Measurements from ENCODE around the gene STAT5B.
"Not testable (repeated sequence)": the region's sequence is repeated elsewhere in the genome, so short reads cannot be mapped to it uniquely, and the experiment has no call there.

Gene STAT5B

GRCh38 chr17:42312285-42313130 is 36.3 kb upstream of the STAT5B start:
- Histone ChIP-seq H3K4me1 (ENCODE audit: control insufficient read depth, insufficient read depth, low read length) (peaks cover 25% of the 10 kb centered on the region), H3K27me3 (ENCODE audit: control insufficient read depth, insufficient read depth, low read length) (no peaks in the 10 kb centered on the region), H3K9ac (ENCODE audit: low read length) (no peak overlapping the region), H3K36me3 (ENCODE audit: control insufficient read depth, insufficient read depth, low read length) (peaks cover 37% of the 10 kb centered on the region), H3K4me3 (ENCODE audit: low read length) (peak overlapping the region; percentile 42), H3K27ac (ENCODE audit: low read depth, low read length) (peak overlapping the region; percentile 97)

DNA sequence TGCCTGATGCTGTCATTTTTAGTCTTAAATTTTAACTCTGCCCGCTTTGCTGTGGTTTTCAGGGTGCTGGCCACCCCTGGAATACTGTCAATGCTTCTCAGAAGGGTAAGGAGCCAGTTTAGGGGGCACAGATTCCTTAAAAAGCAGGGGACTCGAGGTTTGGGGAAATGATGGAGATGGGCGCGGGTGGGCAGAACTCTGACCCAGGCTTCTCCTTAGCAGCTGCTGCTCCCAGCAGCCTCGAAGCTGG is 35.8 kb upstream of the STAT5B start:
- H3K36me3 ChIP-seq (ENCODE audit: control insufficient read depth, insufficient read depth, low read length), result peaks cover 35% of the 10 kb centered on the region
- H3K4me3 ChIP-seq (ENCODE audit: low read length), result peak overlapping the region; percentile 42
- no peaks in the 10 kb centered on the region for H3K27me3 ChIP-seq (ENCODE audit: control insufficient read depth, insufficient read depth, low read length)
- H3K9ac ChIP-seq (ENCODE audit: low read length), result no peak overlapping the region
- H3K27ac ChIP-seq (ENCODE audit: low read depth, low read length), result peak overlapping the region; percentile 97
- H3K4me1 ChIP-seq (ENCODE audit: control insufficient read depth, insufficient read depth, low read length), result peaks cover 25% of the 10 kb centered on the region

DNA sequence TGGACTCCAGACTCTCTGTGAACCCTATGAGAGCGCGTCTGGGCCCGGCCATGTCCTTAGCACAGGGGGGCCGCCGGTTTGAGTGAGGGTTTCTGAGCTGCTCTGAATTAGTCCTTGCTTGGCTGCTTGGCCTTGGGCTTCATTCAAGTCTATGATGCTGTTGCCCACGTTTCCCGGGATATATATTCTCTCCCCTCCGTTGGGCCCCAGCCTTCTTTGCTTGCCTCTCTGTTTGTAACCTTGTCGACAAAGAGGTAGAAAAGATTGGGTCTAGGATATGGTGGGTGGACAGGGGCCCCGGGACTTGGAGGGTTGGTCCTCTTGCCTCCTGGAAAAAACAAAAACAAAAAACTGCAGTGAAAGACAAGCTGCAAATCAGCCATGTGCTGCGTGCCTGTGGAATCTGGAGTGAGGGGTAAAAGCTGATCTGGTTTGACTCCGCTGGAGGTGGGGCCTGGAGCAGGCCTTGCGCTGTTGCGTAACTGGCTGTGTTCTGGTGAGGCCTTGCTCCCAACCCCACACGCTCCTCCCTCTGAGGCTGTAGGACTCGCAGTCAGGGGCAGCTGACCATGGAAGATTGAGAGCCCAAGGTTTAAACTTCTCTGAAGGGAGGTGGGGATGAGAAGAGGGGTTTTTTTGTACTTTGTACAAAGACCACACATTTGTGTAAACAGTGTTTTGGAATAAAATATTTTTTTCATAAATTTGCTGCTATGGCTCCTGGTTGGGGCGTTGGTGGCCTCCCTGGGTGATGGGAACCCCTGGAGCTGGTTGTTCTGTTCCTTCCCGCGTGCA is 35.2 kb upstream of the STAT5B start:
- no peaks in the 10 kb centered on the region for H3K27me3 ChIP-seq (ENCODE audit: control insufficient read depth, insufficient read depth, low read length)
- no peak overlapping the region for H3K9ac ChIP-seq (ENCODE audit: low read length)
- peaks cover 25% of the 10 kb centered on the region for H3K4me1 ChIP-seq (ENCODE audit: control insufficient read depth, insufficient read depth, low read length)
- H3K27ac ChIP-seq (ENCODE audit: low read depth, low read length), result peak overlapping the region; percentile 97
- peaks cover 30% of the 10 kb centered on the region for H3K36me3 ChIP-seq (ENCODE audit: control insufficient read depth, insufficient read depth, low read length)
- peak overlapping the region; percentile 42 for H3K4me3 ChIP-seq (ENCODE audit: low read length)

- peak overlapping the region; percentile 97 for H3K27ac ChIP-seq (ENCODE audit: low read depth, low read length)
- no peak overlapping the region for H3K9ac ChIP-seq (ENCODE audit: low read length)
- H3K4me1 ChIP-seq (ENCODE audit: control insufficient read depth, insufficient read depth, low read length), result peaks cover 25% of the 10 kb centered on the region
- no peaks in the 10 kb centered on the region for H3K27me3 ChIP-seq (ENCODE audit: control insufficient read depth, insufficient read depth, low read length)
- no peak overlapping the region for H3K4me3 ChIP-seq (ENCODE audit: low read length)
- H3K36me3 ChIP-seq (ENCODE audit: control insufficient read depth, insufficient read depth, low read length), result peaks cover 26% of the 10 kb centered on the region
These were observed 34.6 kb upstream of the STAT5B start for GRCh38 chr17:42310787-42311215.

DNA sequence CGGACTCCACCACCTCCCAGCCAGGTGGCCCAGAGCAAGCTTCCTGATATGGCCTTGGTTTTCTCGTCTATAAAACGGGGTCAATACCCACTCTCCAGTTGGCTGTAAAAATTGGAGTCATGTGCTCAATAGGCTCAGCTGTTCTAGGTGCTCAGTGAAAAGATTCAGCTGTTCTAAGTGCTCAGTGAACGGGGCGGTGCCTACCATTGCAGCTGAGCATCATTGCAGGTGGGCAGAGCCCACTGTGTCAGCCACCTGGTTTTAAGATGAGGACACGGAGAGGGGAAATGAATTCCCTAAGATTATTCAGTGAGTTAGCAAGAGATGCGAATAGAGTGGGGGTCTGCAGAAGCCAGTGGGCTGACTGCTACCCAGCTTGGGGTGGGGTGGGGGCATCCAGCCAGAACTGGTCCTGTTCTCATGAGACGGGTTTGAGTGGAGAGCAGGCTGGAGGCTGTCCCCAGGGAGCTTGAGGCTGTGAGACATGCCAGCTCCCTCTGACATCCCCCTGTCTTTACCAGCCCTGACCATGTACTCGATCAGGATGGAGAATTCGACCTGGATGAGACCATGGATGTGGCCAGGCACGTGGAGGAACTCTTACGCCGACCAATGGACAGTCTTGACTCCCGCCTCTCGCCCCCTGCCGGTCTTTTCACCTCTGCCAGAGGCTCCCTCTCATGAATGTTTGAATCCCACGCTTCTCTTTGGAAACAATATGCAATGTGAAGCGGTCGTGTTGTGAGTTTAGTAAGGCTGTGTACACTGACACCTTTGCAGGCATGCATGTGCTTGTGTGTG is 34.0 kb upstream of the STAT5B start:
- Histone ChIP-seq H3K27ac (ENCODE audit: low read depth, low read length) (peak overlapping the region; percentile 97), H3K4me3 (ENCODE audit: low read length) (no peak overlapping the region), H3K36me3 (ENCODE audit: control insufficient read depth, insufficient read depth, low read length) (peaks cover 20% of the 10 kb centered on the region), H3K4me1 (ENCODE audit: control insufficient read depth, insufficient read depth, low read length) (peaks cover 23% of the 10 kb centered on the region), H3K9ac (ENCODE audit: low read length) (no peak overlapping the region), H3K27me3 (ENCODE audit: control insufficient read depth, insufficient read depth, low read length) (no peaks in the 10 kb centered on the region)

DNA sequence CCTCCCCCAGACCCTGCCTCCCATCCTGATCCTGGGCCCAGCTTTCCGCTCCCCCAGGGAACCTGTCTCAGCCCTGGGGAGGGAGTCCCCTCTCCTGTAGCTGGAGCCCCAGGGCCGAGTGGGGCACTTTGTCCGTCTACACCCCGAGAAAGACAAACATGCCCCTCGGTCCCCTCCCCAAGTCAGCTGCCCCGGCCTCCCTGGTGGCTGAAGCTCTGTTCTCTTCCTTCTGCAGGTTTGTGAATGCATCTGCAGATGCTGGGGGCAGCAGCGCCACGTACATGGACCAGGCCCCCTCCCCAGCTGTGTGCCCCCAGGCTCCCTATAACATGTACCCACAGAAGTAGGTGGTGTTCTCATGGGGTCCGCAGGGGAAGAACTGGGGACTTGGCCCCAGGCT is 33.0 kb upstream of the STAT5B start:
- H3K4me3 ChIP-seq (ENCODE audit: low read length), result no peak overlapping the region
- peaks cover 24% of the 10 kb centered on the region for H3K36me3 ChIP-seq (ENCODE audit: control insufficient read depth, insufficient read depth, low read length)
- H3K27ac ChIP-seq (ENCODE audit: low read depth, low read length), result peak overlapping the region; percentile 97
- peaks cover 22% of the 10 kb centered on the region for H3K4me1 ChIP-seq (ENCODE audit: control insufficient read depth, insufficient read depth, low read length)
- H3K9ac ChIP-seq (ENCODE audit: low read length), result no peak overlapping the region
- H3K27me3 ChIP-seq (ENCODE audit: control insufficient read depth, insufficient read depth, low read length), result no peaks in the 10 kb centered on the region

- Histone ChIP-seq H3K4me3 (ENCODE audit: low read length) (no peak overlapping the region), H3K4me1 (ENCODE audit: control insufficient read depth, insufficient read depth, low read length) (peaks cover 22% of the 10 kb centered on the region), H3K27me3 (ENCODE audit: control insufficient read depth, insufficient read depth, low read length) (no peaks in the 10 kb centered on the region), H3K36me3 (ENCODE audit: control insufficient read depth, insufficient read depth, low read length) (peaks cover 28% of the 10 kb centered on the region), H3K9ac (ENCODE audit: low read length) (no peak overlapping the region), H3K27ac (ENCODE audit: low read depth, low read length) (no peak overlapping the region)
These were observed 32.3 kb upstream of the STAT5B start for GRCh38 chr17:42308446-42308845.

DNA sequence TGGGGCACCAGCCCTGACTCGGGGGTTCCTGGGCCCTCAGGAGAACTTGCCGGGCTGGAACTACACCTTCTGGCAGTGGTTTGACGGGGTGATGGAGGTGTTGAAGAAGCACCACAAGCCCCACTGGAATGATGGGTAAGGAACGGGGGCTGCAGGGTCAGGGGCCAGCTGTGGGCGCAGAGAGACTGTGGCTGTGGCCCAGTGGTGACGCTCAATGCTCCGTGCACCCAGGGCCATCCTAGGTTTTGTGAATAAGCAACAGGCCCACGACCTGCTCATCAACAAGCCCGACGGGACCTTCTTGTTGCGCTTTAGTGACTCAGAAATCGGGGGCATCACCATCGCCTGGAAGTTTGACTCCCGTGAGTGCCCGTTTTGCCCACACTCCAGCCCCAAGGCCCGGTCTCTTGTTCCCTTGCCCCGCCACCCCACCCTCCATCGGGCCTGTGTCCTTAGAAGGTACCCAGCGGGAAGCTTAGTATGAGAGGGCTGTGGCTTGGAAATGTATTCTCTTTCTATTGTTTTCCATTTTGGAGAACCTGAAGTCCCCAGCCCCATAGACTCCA is 31.3 kb upstream of the STAT5B start:
- no peak overlapping the region for H3K9ac ChIP-seq (ENCODE audit: low read length)
- no peaks in the 10 kb centered on the region for H3K27me3 ChIP-seq (ENCODE audit: control insufficient read depth, insufficient read depth, low read length)
- H3K27ac ChIP-seq (ENCODE audit: low read depth, low read length), result no peak overlapping the region
- H3K4me1 ChIP-seq (ENCODE audit: control insufficient read depth, insufficient read depth, low read length), result peaks cover 20% of the 10 kb centered on the region
- H3K36me3 ChIP-seq (ENCODE audit: control insufficient read depth, insufficient read depth, low read length), result peaks cover 31% of the 10 kb centered on the region
- no peak overlapping the region for H3K4me3 ChIP-seq (ENCODE audit: low read length)

GRCh38 chr17:42306385-42306667 is 30.1 kb upstream of the STAT5B start:
- no peak overlapping the region for H3K27ac ChIP-seq (ENCODE audit: low read depth, low read length)
- no peaks in the 10 kb centered on the region for H3K27me3 ChIP-seq (ENCODE audit: control insufficient read depth, insufficient read depth, low read length)
- H3K4me3 ChIP-seq (ENCODE audit: low read length), result no peak overlapping the region
- H3K36me3 ChIP-seq (ENCODE audit: control insufficient read depth, insufficient read depth, low read length), result peaks cover 40% of the 10 kb centered on the region
- no peak overlapping the region for H3K9ac ChIP-seq (ENCODE audit: low read length)
- H3K4me1 ChIP-seq (ENCODE audit: control insufficient read depth, insufficient read depth, low read length), result peaks cover 14% of the 10 kb centered on the region

GRCh38 chr17:42305543-42306384 is 29.6 kb upstream of the STAT5B start:
- peaks cover 44% of the 10 kb centered on the region for H3K36me3 ChIP-seq (ENCODE audit: control insufficient read depth, insufficient read depth, low read length)
- no peak overlapping the region for H3K27ac ChIP-seq (ENCODE audit: low read depth, low read length)
- H3K4me3 ChIP-seq (ENCODE audit: low read length), result no peak overlapping the region
- no peak overlapping the region for H3K9ac ChIP-seq (ENCODE audit: low read length)
- peaks cover 8% of the 10 kb centered on the region for H3K4me1 ChIP-seq (ENCODE audit: control insufficient read depth, insufficient read depth, low read length)
- H3K27me3 ChIP-seq (ENCODE audit: control insufficient read depth, insufficient read depth, low read length), result no peaks in the 10 kb centered on the region

DNA sequence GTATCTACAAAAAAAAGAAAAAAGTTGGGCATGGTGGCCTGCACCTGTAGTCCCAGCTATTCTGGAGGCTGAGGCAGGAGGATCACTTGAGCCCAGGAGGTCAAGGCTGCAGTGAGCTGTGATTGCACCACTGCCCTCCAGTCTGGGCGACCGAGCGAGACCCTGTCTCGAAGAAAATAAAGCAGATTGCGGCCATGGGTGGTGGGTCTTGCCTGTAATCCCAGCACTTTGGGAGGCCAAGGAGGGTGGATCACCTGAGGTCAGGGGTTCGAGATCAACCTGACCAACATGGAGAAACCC is 28.8 kb upstream of the STAT5B start:
- peaks cover 37% of the 10 kb centered on the region for H3K36me3 ChIP-seq (ENCODE audit: control insufficient read depth, insufficient read depth, low read length)
- H3K4me3 ChIP-seq (ENCODE audit: low read length); H3K27ac ChIP-seq (ENCODE audit: low read depth, low read length); H3K27me3 ChIP-seq (ENCODE audit: control insufficient read depth, insufficient read depth, low read length); H3K9ac ChIP-seq (ENCODE audit: low read length); H3K4me1 ChIP-seq (ENCODE audit: control insufficient read depth, insufficient read depth, low read length): not testable (repeated sequence)

All from rectal smooth muscle tissue (tissue), 1 donor.